NCI-H345 treated with DMSO at 0.1 percent for 48 hours (cell line): ENCODE results near the gene LRCH3.
"Not testable (repeated sequence)": the region's sequence is repeated elsewhere in the genome, so short reads cannot be mapped to it uniquely, and the experiment has no call there.

Experiments used
- DNase-seq: peaks from one replicate; lab custom pipeline; 2025; ENCODE audit not compliant: unreplicated experiment; lab: John Stamatoyannopoulos, UW

LRCH3 gene

GRCh38 chr3:197881970-197882338 lies 90.9 kb downstream of the LRCH3 start:
- DNase-seq, result no peak

GRCh38 chr3:197882586-197882985 lies 91.5 kb downstream of the LRCH3 start:
- no peak for DNase-seq

DNA sequence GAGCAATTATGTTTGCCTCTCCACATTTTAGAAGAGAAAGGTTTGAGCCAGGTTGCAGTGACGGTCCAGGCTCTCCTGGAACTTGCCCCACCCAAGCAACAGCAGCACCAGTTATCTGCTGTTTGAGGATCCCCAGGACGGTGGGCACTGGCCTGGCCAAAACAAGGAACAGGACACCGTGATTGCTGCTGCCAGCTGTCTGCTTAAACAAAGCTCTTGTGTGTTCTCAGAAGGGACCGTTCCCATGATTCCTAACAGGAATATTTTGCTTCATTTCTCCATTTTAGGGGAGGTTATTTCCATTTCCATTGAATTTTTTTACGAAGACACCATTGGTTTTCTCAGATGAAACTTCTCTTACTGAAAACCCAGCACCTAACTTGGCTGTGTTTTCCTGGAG lies 92.5 kb downstream of the LRCH3 start:
- no peak for DNase-seq

DNA sequence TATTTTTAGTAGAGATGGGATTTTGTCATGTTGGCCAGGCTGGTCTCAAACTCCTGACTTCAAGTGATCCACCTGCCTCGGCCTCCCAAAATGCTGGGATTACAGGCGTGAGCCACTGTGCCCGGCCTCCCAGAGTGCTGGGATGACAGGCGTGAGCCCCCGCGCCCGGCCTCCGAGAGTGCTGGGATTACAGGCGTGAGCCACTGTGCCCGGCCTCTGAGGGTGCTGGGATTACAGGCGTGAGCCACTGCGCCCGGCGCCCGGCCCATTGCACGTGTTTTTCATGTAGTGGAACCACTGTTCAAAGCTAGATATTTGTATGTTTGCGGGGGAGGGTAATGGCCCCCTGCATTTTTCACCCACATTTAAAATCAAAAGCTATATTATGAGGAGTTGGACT lies 93.3 kb downstream of the LRCH3 start:
- DNase-seq, result not testable (repeated sequence)

- not testable (repeated sequence) for DNase-seq
Observed at GRCh38 chr3:197886052-197886451, 95.0 kb downstream of the LRCH3 start.

DNA sequence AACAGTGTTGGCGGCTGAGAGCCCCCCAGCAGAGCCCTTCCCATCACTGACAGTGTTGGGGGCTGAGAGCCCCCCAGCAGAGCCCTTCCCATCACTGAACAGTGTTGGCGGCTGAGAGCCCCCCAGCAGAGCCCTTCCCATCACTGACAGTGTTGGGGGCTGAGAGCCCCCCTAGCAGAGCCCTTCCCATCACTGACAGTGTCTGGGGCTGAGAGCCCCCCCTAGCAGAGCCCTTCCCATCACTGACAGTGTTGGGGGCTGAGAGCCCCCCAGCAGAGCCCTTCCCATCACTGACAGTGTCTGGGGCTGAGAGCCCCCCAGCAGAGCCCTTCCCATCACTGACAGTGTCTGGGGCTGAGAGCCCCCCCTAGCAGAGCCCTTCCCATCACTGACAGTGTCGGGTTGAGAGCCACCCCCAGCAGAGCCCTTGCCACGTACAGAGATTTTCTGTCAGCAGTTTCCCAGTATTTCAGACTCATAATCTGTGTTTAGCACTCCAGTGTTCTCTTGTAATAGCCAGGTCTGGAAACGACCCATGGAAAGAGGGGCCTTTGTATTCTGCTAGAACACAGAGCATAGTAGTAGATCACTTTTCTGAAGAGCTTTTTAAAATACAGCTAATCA lies 96.5 kb downstream of the LRCH3 start:
- DNase-seq, result not testable (repeated sequence)

DNA sequence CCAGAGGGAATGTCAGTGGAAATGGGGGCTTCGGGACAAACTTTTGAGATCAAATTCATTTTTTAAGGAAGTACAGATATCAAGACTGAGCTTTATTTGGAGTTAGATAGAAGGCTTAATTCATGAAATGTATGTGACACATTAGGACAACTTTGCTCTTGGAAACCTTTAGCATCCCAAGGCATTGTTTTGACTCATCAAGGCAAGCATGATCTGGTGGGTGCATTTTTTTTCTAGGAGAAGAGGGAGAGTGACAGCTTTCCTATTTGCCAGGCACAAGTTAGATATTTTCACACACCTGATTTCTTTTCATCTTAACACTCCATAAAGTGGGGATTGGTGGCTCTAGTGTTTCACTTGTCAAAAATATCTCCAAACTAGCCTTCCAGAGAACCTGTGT lies 97.5 kb downstream of the LRCH3 start:
- no peak for DNase-seq

GRCh38 chr3:197889204-197889930 lies 98.3 kb downstream of the LRCH3 start:
- DNase-seq, result no peak

GRCh38 chr3:197890693-197891092 lies 99.6 kb downstream of the LRCH3 start:
- DNase-seq, result no peak

DNA sequence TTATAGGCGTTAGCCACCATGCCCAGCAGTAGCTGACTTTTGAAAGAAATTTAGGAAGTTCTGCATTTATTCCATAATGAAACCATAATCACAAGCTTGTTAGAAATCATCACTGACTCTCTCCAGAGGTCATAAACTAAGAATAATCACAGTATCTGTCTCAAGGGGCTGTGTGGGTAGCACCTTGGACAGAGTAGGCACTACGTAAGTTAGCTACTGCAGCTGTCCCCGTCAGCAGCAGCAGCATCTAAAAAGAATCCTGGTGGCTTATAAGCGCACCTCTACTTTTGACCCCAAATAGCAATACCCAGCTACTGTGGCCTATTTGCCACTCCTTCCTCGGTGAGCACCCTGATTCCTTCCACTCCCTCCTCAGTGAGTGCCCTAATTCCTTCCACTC lies 101.1 kb downstream of the LRCH3 start:
- no peak for DNase-seq

DNA sequence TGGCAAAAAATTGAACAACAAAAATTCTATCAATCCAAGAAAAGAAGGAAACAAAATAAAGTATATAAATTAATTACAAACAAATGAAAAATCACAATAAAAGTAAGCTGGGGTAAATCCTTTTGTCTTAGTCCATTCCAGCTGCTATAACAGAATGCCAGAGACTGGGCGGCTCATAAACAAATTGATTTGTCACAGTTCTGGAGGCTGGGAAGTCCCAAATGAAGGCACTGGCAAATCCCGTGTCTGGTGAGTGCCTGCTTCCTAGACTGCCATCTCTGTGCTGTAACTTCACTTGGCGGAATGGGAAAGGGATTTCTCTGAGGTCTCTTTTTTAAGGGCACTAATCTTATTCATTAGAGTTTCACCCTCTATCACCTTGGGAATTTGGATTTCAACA lies 105.4 kb downstream of the LRCH3 start:
- no peak for DNase-seq

GRCh38 chr3:197899833-197900478 lies 108.9 kb downstream of the LRCH3 start:
- DNase-seq, result no peak

GRCh38 chr3:197901626-197902025 lies 110.6 kb downstream of the LRCH3 start:
- DNase-seq, result no peak

DNA sequence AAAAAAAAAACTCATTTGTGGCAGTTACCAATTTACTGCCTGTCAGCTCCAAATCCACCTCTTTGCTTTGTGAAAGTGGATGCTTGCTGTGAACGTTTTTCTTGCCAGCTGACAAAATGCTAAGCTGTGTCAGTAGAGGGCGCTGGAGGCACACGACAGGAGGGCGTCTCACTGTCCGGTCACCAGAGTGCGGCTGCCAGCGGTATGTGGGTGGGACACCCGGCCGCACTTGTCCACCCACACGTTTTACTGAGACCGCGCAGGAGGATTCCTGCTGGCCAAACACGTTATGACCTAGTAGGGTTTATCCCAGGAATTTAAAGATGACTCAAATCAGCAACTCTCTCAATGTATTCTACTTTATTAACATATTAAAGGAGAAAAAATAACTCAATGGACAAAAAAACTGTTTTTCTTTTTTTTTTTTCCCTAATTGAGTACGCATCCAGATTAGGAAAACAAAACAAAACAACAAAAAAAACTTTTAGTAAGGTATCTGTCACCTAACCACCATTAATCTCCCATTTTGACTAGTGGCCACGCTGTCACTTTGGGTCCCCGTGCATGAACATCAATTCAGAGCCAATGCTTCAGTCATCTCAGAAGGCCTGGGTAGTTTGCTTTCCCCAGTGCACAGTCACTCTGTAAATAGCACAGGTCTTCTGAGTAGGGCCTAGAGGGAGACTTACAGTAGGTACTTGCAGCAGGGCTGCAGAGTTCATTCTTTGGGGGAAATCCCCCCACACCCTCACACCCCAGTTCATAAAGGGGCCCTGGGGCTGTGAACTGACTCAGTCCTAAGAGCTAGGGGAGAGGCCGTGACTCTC lies 115.2 kb downstream of the LRCH3 start:
- peak; percentile 11 for DNase-seq

GRCh38 chr3:197906850-197907187 lies 115.8 kb downstream of the LRCH3 start:
- no peak for DNase-seq

DNA sequence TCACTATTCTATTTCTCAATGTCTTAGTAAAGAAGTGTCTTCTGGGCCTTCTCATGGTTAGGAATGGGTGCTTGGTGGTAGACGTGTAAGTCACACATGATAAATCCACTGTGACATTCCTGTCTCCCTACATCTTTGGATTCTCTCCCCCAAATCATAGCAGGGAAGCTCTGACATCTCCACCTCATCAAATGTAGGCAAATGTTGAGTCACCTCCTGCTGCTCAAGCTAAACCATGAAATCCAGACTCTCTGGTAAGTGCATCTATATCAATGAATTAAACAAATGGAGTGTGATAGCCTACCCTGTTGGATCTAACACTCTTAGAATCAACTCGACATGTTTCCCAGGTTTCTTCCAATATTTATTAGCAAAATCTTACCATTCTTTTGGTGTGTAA lies 116.1 kb downstream of the LRCH3 start:
- no peak for DNase-seq

DNA sequence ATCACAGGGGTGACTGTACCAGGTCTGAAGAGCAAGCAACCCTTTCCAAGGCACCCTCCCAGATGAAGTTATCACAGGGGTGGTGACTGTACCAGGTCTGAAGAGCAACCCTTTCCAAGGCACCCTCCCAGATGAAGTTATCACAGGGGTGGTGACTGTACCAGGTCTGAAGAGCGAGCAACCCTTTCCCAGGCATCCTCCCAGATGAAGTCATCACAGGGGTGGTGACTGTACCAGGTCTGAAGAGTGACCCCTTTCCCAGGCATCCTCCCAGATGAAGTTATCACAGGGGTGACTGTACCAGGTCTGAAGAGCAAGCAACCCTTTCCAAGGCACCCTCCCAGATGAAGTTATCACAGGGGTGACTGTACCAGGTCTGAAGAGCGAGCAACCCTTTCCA lies 117.5 kb downstream of the LRCH3 start:
- DNase-seq, result not testable (repeated sequence)

- DNase-seq, result no peak
Observed at GRCh38 chr3:197908957-197909701, 118.1 kb downstream of the LRCH3 start.

- DNase-seq, result no peak
Observed at GRCh38 chr3:197912741-197913476, 121.9 kb downstream of the LRCH3 start.

GRCh38 chr3:197913641-197914380 lies 122.8 kb downstream of the LRCH3 start:
- DNase-seq, result no peak
